ENCODE data around the gene SLC25A52.

GRCh38 chr18:31719363-31720006 lies 41.2 kb downstream of the SLC25A52 start:
- TF ChIP-seq, protein P1, sequence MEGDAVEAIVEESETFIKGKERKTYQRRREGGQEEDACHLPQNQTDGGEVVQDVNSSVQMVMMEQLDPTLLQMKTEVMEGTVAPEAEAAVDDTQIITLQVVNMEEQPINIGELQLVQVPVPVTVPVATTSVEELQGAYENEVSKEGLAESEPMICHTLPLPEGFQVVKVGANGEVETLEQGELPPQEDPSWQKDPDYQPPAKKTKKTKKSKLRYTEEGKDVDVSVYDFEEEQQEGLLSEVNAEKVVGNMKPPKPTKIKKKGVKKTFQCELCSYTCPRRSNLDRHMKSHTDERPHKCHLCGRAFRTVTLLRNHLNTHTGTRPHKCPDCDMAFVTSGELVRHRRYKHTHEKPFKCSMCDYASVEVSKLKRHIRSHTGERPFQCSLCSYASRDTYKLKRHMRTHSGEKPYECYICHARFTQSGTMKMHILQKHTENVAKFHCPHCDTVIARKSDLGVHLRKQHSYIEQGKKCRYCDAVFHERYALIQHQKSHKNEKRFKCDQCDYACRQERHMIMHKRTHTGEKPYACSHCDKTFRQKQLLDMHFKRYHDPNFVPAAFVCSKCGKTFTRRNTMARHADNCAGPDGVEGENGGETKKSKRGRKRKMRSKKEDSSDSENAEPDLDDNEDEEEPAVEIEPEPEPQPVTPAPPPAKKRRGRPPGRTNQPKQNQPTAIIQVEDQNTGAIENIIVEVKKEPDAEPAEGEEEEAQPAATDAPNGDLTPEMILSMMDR (IDR thresholded peaks at IDR 0.05), result no peak
- TF ChIP-seq POLR2A (IDR thresholded peaks at IDR 0.05) (no peak), EP300 (IDR thresholded peaks at IDR 0.05) (no peak), POLR2AphosphoS5 (IDR thresholded peaks at IDR 0.05) (no peak)

Measured in suprapubic skin (tissue), 4 donors.